HCT116 (cell line): ENCODE results near the gene AK6. TPM values are rescaled to one million over a fixed set of nuclear protein-coding genes. Genes with fewer than 3 reads are reported as not detected.

ENCODE experiments used
- ATAC-seq: fragments of 200-7000 bp; cut with Tn5 transposase; 2 replicates; pipeline ENCODE4 v1.9.1; 2020; ENCODE audit warnings: mild to moderate bottlenecking, moderate library complexity
- BruUV-seq: library from RNA; stranded (reverse); fragments of 400-500 nt; replicated peaks from 2 replicates; lab custom pipeline; 2021; lab: Mats Ljungman, UMichigan
- CTCF ChIA-PET: fragments of 300-600 bp; sonication (Branson Sonifier 250); formaldehyde crosslinking; loops from one replicate; lab custom pipeline; 2021; ENCODE audit warnings: antibody characterized with exemption; lab: Charles Lee
- POLR2A ChIA-PET: fragments of 300-600, 350-600 bp; sonication (Branson Sonifier 250); formaldehyde crosslinking; loops from one replicate; lab custom pipeline; 2021; ENCODE audit warnings: antibody characterized with exemption; lab: Charles Lee
- RAD21 ChIA-PET, 2 experiments: fragments of 300-600 bp; sonication (Branson Sonifier 250); formaldehyde crosslinking; loops; one replicate each; lab custom pipeline; 2023; ENCODE audit warnings: low total read pairs in 2 of 2; ENCODE audit not compliant: uncharacterized antibody in 2 of 2, unreplicated experiment in 2 of 2, low non-redundant PET in 1 of 2; lab: Charles Lee
- DNase-seq: peaks from one replicate; pipeline ENCODE4 v3.0.0-alpha.2; 2010; ENCODE audit warnings: low read depth, low spot score
- H2AFZ ChIP-seq: fragments of 200-600 bp; shearing (Covaris generic), sonication (generic); 2 replicates; pipeline ENCODE4 v1.6.1; 2017; ENCODE audit warnings: low read depth, mixed run types, mixed read lengths, antibody characterized with exemption, low read length; ENCODE audit not compliant: poor library complexity, severe bottlenecking
- H3K27ac ChIP-seq: 2 replicates; pipeline ENCODE4 v1.5.1; 2012; ENCODE audit warnings: low read depth, low read length
- H3K27me3 ChIP-seq: fragments of 200-600 bp; sonication (generic); 2 replicates; pipeline ENCODE4 v1.6.1; 2016; ENCODE audit warnings: mixed run types, low read length, mixed read lengths; ENCODE audit not compliant: insufficient read depth
- H3K36me3 ChIP-seq, 2 experiments: fragments of 200-500 bp in 1 of 2; fragments of 200-600 bp in 1 of 2; sonication (Bioruptor generic) in 1 of 2; sonication (generic) in 1 of 2; 2 replicates each; pipeline versions ENCODE4 v1.5.1 to v1.6.1; 2014 to 2016; ENCODE audit warnings: low read length in 2 of 2, inconsistent platforms in 1 of 2, mixed read lengths in 1 of 2, mixed run types in 1 of 2; ENCODE audit not compliant: insufficient read depth in 2 of 2, control insufficient read depth in 1 of 2
- H3K4me1 ChIP-seq, 2 experiments: fragments of 200-600 bp in 1 of 2; sonication (generic) in 1 of 2; 2 replicates each; pipeline versions ENCODE4 v1.5.1 to v1.6.1; 2012 to 2017; ENCODE audit warnings: low read length in 2 of 2, inconsistent platforms in 1 of 2, mild to moderate bottlenecking in 1 of 2, mixed read lengths in 1 of 2, mixed run types in 1 of 2, moderate library complexity in 1 of 2; ENCODE audit not compliant: insufficient read depth in 2 of 2, control insufficient read depth in 1 of 2
- H3K4me2 ChIP-seq: fragments of 200-600 bp; sonication (generic); 2 replicates; pipeline ENCODE4 v1.6.1; 2017; ENCODE audit warnings: mixed run types, low read length, mixed read lengths
- H3K4me3 ChIP-seq, 2 experiments: fragments of 200-600 bp in 1 of 2; sonication (generic) in 1 of 2; replicated peaks in 1 of 2; 2 replicates each; pipeline ENCODE4 v1.5.1; 2011 to 2016; ENCODE audit warnings: low read length in 2 of 2, control low read depth in 1 of 2, low read depth in 1 of 2, mild to moderate bottlenecking in 1 of 2, mixed read lengths in 1 of 2, mixed run types in 1 of 2
- H3K79me2 ChIP-seq: fragments of 200-600 bp; sonication (generic); 2 replicates; pipeline ENCODE4 v1.6.1; 2017; ENCODE audit warnings: mild to moderate bottlenecking, mixed run types, low read length, moderate library complexity, mixed read lengths; ENCODE audit not compliant: insufficient read depth
- H3K9ac ChIP-seq: fragments of 200-600 bp; sonication (generic); 2 replicates; pipeline ENCODE4 v1.6.1; 2016; ENCODE audit warnings: low read length, mixed read lengths
- H3K9me2 ChIP-seq: fragments of 200-600 bp; sonication (generic), shearing (Covaris generic); 2 replicates; pipeline ENCODE4 v1.6.1; 2017; ENCODE audit warnings: mixed run types, mild to moderate bottlenecking, moderate library complexity; ENCODE audit not compliant: insufficient read depth
- H3K9me3 ChIP-seq, 2 experiments: fragments of 200-500 bp in 1 of 2; fragments of 200-600 bp in 1 of 2; sonication (Bioruptor generic) in 1 of 2; sonication (generic) in 1 of 2; 2 replicates each; pipeline ENCODE4 v1.6.1; 2014 to 2017; ENCODE audit warnings: low read length in 2 of 2, mixed read lengths in 2 of 2, inconsistent platforms in 1 of 2, low read depth in 1 of 2, mild to moderate bottlenecking in 1 of 2, mixed run types in 1 of 2, moderate library complexity in 1 of 2; ENCODE audit not compliant: control insufficient read depth in 1 of 2, insufficient read depth in 1 of 2
- H4K20me1 ChIP-seq: fragments of 200-600 bp; sonication (generic), shearing (Covaris generic); 2 replicates; pipeline ENCODE4 v1.6.1; 2017; ENCODE audit warnings: mixed run types, mild to moderate bottlenecking, moderate library complexity; ENCODE audit not compliant: insufficient read depth
- CBX3 ChIP-seq: IDR thresholded peaks from 2 replicates; pipeline ENCODE4 v1.6.1; 2012; ENCODE audit warnings: low read depth
- SIN3A ChIP-seq: IDR thresholded peaks from 2 replicates; pipeline ENCODE4 v1.6.1; 2012; ENCODE audit warnings: low read depth
- SP1 ChIP-seq: IDR thresholded peaks from 2 replicates; pipeline ENCODE4 v1.6.1; 2012; ENCODE audit warnings: low read depth
- TCF7L2 ChIP-seq: IDR thresholded peaks from 2 replicates; pipeline ENCODE4 v1.7.0; 2011; ENCODE audit warnings: borderline replicate concordance, inconsistent platforms; ENCODE audit not compliant: insufficient read depth, insufficient read length; ENCODE audit errors: extremely low read depth
- ZBTB33 ChIP-seq: IDR thresholded peaks from 2 replicates; pipeline ENCODE4 v1.6.1; 2011; ENCODE audit warnings: mild to moderate bottlenecking, low read length, moderate library complexity; ENCODE audit not compliant: insufficient replicate concordance; ENCODE audit errors: extremely low read depth
- ZNF274 ChIP-seq: fragments of 200-500 bp; sonication (Bioruptor generic); IDR thresholded peaks from 2 replicates; pipeline ENCODE4 v1.6.1; 2014; ENCODE audit warnings: mild to moderate bottlenecking, low read depth, low read length, inconsistent platforms
- intact Hi-C: fragments of 100-400 bp; cut with micrococcal nuclease; formaldehyde crosslinking; loops from 2 replicates; pipeline ENCODE4 v1.10.0; 2022
- total RNA-seq: library from RNA; stranded (reverse); gene quantifications from one replicate; pipeline ENCODE4 v1.2.1, GENCODE V29; 2021; ENCODE audit not compliant: unreplicated experiment
- TF ChIP-seq, protein P1 (sequence below), 3 experiments: fragments of 200-600 bp in 1 of 3; sonication (generic) in 1 of 3; IDR thresholded peaks in 2 of 3; conservative IDR thresholded peaks in 1 of 3; 2 replicates each; pipeline ENCODE4 v1.5.1; 2012 to 2017; ENCODE audit warnings: low read depth in 2 of 3, low read length in 2 of 3, antibody characterized with exemption in 1 of 3, borderline replicate concordance in 1 of 3, control low read depth in 1 of 3, mild to moderate bottlenecking in 1 of 3, mixed read lengths in 1 of 3, mixed run types in 1 of 3, moderate library complexity in 1 of 3; ENCODE audit not compliant: insufficient read depth in 1 of 3

Gene AK6
- total RNA-seq, 1 experiment from 2014 or later: 33.4 TPM

- no peaks in the 10 kb centered on the region for H3K27me3 ChIP-seq
- ChIA-PET POLR2A (no interaction called here), CTCF (no interaction called here), RAD21 (no interaction called here)
- peaks cover 5% of the 10 kb centered on the region; the same call in 1 of the 2 replicates for H4K20me1 ChIP-seq
- H3K9me3 ChIP-seq: no peaks in the 10 kb centered on the region
- intact Hi-C loops: no loop called here
- no peak for ATAC-seq
- no peak overlapping the region for H3K4me3 ChIP-seq
- BruUV-seq: TSS peak; percentile 2
- H3K36me3 ChIP-seq: peaks cover 3 to 11% of the 10 kb centered on the region in 2 experiments; a peak in 2 of 4 replicates
- no peak overlapping the region for H3K9ac ChIP-seq
- no peak overlapping the region for H2AFZ ChIP-seq
- no peak for TF ChIP-seq SIN3A
- TF ChIP-seq SP1: no peak
- no peak for TF ChIP-seq TCF7L2
- no peak for TF ChIP-seq ZBTB33
- TF ChIP-seq CBX3: no peak
- TF ChIP-seq, protein P1, sequence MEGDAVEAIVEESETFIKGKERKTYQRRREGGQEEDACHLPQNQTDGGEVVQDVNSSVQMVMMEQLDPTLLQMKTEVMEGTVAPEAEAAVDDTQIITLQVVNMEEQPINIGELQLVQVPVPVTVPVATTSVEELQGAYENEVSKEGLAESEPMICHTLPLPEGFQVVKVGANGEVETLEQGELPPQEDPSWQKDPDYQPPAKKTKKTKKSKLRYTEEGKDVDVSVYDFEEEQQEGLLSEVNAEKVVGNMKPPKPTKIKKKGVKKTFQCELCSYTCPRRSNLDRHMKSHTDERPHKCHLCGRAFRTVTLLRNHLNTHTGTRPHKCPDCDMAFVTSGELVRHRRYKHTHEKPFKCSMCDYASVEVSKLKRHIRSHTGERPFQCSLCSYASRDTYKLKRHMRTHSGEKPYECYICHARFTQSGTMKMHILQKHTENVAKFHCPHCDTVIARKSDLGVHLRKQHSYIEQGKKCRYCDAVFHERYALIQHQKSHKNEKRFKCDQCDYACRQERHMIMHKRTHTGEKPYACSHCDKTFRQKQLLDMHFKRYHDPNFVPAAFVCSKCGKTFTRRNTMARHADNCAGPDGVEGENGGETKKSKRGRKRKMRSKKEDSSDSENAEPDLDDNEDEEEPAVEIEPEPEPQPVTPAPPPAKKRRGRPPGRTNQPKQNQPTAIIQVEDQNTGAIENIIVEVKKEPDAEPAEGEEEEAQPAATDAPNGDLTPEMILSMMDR (IDR thresholded peaks at IDR 0.05 in 2 of 3, conservative IDR thresholded peaks at IDR 0.05 in 1 of 3; ENCODE audit: borderline replicate concordance in 1 of 3, insufficient read depth in 1 of 3, low read depth in 2 of 3, low read length in 2 of 3): no peak
- TF ChIP-seq ZNF274: no peak
- DNase-seq: no peak
- peaks cover 55% of the 10 kb centered on the region for H3K79me2 ChIP-seq
- H3K4me1 ChIP-seq: no peaks in the 10 kb centered on the region
- no peak overlapping the region for H3K4me2 ChIP-seq
- no peak overlapping the region for H3K27ac ChIP-seq
- no peaks in the 10 kb centered on the region for H3K9me2 ChIP-seq
Measured at GRCh38 chr5:69359699-69360098, 9.6 kb downstream of the AK6 start.
